Immature natural killer cell (primary cell): ENCODE data around the gene GAL3ST1. TPM values are rescaled to one million over a fixed set of nuclear protein-coding genes. Genes with fewer than 3 reads are reported as not detected.

Source experiments
- polyA plus RNA-seq, 3 donors: library from polyadenylated mRNA; unstranded; fragments of 300-500 nt; fragmentation: Illumina TruSeq; gene quantifications; one replicate each; pipeline ENCODE4 v1.2.3, GENCODE V29; 2021

GAL3ST1 gene
- polyA plus RNA-seq, 3 donors from 2014 or later: not detected

Other genes with a start within 250 kb of the GAL3ST1 start
- 10 to 100 TPM; 46.2 to 59.9 (median 49.2) TPM for gene TBC1D10A, start 247.7 kb downstream of the GAL3ST1 start, polyA plus RNA-seq
- 100 to 1,000 TPM in 1 of 3 donors, 10 to 100 TPM in 2; 35.5 to 133 (median 69.6) TPM for gene SF3A1, start 217.8 kb downstream of the GAL3ST1 start, polyA plus RNA-seq
- 1 to 10 TPM; 1.4 to 3.5 (median 1.9) TPM for gene CCDC157, start 217.7 kb downstream of the GAL3ST1 start, polyA plus RNA-seq
- 1 to 10 TPM in 1 of 3 donors, under 1 TPM in 2; 0.38 to 1.1 (median 0.56) TPM for gene RNF215, start 187.3 kb downstream of the GAL3ST1 start, polyA plus RNA-seq
- 1 to 10 TPM in 1 of 3 donors, under 1 TPM in 1, not detected in 1; 0.23 to 1.6 TPM for gene SEC14L2, start 177.6 kb downstream of the GAL3ST1 start, polyA plus RNA-seq
- 10 to 100 TPM; 18.7 to 41.3 (median 32.0) TPM for gene MTFP1, start 148.9 kb downstream of the GAL3ST1 start, polyA plus RNA-seq
- not detected for gene SEC14L3, start 102.6 kb downstream of the GAL3ST1 start, polyA plus RNA-seq
- not detected for gene SEC14L4, start 69.0 kb downstream of the GAL3ST1 start, polyA plus RNA-seq
- gene SEC14L6, start 27.9 kb downstream of the GAL3ST1 start, polyA plus RNA-seq: 1 to 10 TPM in 1 of 3 donors, not detected in 2; 1.0 TPM
- gene PES1, start 17.2 kb upstream of the GAL3ST1 start, polyA plus RNA-seq: 10 to 100 TPM; 25.8 to 41.9 (median 34.5) TPM
- gene TCN2, start 32.5 kb upstream of the GAL3ST1 start, polyA plus RNA-seq: under 1 TPM in 2 of 3 donors, not detected in 1; 0.14 to 0.59 TPM
- 1 to 10 TPM; 1.4 to 2.7 (median 2.7) TPM for gene SLC35E4, start 61.1 kb upstream of the GAL3ST1 start, polyA plus RNA-seq
- gene DUSP18, start 93.2 kb upstream of the GAL3ST1 start, polyA plus RNA-seq: 1 to 10 TPM; 4.6 to 8.6 (median 4.7) TPM
- 1 to 10 TPM in 1 of 3 donors, under 1 TPM in 2; 0.19 to 2.4 (median 0.35) TPM for gene OSBP2, start 120.2 kb upstream of the GAL3ST1 start, polyA plus RNA-seq